GM19023 (cell line): ENCODE measurements around the gene TLR1.
A peak's percentile ranks its signal among the peaks of the same experiment; 100 is the strongest.
"Not testable (repeated sequence)": the region's sequence is repeated elsewhere in the genome, so short reads cannot be mapped to it uniquely, and the experiment has no call there.

Experiments used
- ATAC-seq: cut with Tn5 transposase; IDR thresholded peaks from one replicate; pipeline ENCODE4 v1.9.1; 2021; ENCODE audit warnings: mild to moderate bottlenecking, moderate library complexity; ENCODE audit not compliant: unreplicated experiment

The TLR1 gene

GRCh38 chr4:38807462-38807861 is 2.9 kb upstream of the TLR1 start:
- not testable (repeated sequence) for ATAC-seq

- not testable (repeated sequence) for ATAC-seq
These were observed 1.7 kb upstream of the TLR1 start for GRCh38 chr4:38806251-38806650.

- ATAC-seq = peak; percentile 83
These were observed 1.0 kb upstream of the TLR1 start for GRCh38 chr4:38805530-38806145.

- peak; percentile 67 for ATAC-seq
These were observed 548 bp downstream of the TLR1 start for GRCh38 chr4:38803833-38804653.

GRCh38 chr4:38802561-38803355 is 1.8 kb downstream of the TLR1 start:
- ATAC-seq = no peak

- no peak for ATAC-seq
These were observed 3.6 kb downstream of the TLR1 start for GRCh38 chr4:38800961-38801450.

GRCh38 chr4:38800366-38800765 is 4.2 kb downstream of the TLR1 start:
- ATAC-seq = no peak

GRCh38 chr4:38795087-38795486 is 9.5 kb downstream of the TLR1 start:
- no peak for ATAC-seq

GRCh38 chr4:38794051-38794450 is 10.5 kb downstream of the TLR1 start:
- no peak for ATAC-seq

GRCh38 chr4:38791010-38791409 is 13.6 kb downstream of the TLR1 start:
- ATAC-seq = no peak

GRCh38 chr4:38788317-38788716 is 16.3 kb downstream of the TLR1 start:
- ATAC-seq = no peak

GRCh38 chr4:38787693-38788092 is 16.9 kb downstream of the TLR1 start:
- no peak for ATAC-seq

GRCh38 chr4:38785901-38786402 is 18.6 kb downstream of the TLR1 start:
- peak; percentile 71 for ATAC-seq

GRCh38 chr4:38785041-38785790 is 19.4 kb downstream of the TLR1 start:
- ATAC-seq = no peak

- no peak for ATAC-seq
These were observed 20.4 kb downstream of the TLR1 start for GRCh38 chr4:38784141-38784540.

- no peak for ATAC-seq
These were observed 21.5 kb downstream of the TLR1 start for GRCh38 chr4:38783109-38783460.

GRCh38 chr4:38782452-38783108 is 22.0 kb downstream of the TLR1 start, which contains the start of gene TLR10:
Gene TLR10 (minus strand): TSS chr4:38782990. CDS start chr4:38775590, 7,400 bp downstream.
- peak; percentile 59 for ATAC-seq

GRCh38 chr4:38781854-38782261 is 22.7 kb downstream of the TLR1 start:
- ATAC-seq = no peak

- ATAC-seq = no peak
These were observed 23.6 kb downstream of the TLR1 start for GRCh38 chr4:38780833-38781484.
